ENCODE measurements around the gene ATG12.

DNA sequence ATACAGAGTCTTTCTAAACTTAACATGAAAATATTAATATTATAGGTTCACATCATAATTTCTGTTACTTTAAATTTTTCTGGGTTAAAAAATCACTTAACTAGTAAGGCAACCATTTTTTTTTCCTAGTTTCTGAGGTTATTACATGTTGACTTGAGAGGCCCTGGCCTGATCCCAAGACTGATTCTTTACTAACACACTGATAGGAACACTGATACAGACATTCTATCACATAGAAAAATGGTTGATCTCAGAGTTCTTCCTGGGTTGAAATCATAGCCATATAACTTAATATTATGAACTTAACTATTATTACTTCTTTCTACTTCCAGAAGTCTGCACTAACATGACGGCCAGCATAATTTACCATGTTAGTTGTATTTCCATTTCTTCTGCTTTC is 43.3 kb upstream of the ATG12 start:
- TF ChIP-seq NCOA1 (CRISPR knock-in tag; IDR thresholded peaks at IDR 0.05) (no peak), STAT5B (CRISPR knock-in tag; IDR thresholded peaks at IDR 0.05) (no peak), RAD21 (CRISPR knock-in tag; IDR thresholded peaks at IDR 0.05) (no peak), TBP (CRISPR knock-in tag; IDR thresholded peaks at IDR 0.05) (no peak), ZNF24 (IDR thresholded peaks at IDR 0.05) (no peak), ZSCAN20 (CRISPR knock-in tag; IDR thresholded peaks at IDR 0.05; ENCODE audit: borderline replicate concordance) (no peak)
- TF ChIP-seq, protein P1, sequence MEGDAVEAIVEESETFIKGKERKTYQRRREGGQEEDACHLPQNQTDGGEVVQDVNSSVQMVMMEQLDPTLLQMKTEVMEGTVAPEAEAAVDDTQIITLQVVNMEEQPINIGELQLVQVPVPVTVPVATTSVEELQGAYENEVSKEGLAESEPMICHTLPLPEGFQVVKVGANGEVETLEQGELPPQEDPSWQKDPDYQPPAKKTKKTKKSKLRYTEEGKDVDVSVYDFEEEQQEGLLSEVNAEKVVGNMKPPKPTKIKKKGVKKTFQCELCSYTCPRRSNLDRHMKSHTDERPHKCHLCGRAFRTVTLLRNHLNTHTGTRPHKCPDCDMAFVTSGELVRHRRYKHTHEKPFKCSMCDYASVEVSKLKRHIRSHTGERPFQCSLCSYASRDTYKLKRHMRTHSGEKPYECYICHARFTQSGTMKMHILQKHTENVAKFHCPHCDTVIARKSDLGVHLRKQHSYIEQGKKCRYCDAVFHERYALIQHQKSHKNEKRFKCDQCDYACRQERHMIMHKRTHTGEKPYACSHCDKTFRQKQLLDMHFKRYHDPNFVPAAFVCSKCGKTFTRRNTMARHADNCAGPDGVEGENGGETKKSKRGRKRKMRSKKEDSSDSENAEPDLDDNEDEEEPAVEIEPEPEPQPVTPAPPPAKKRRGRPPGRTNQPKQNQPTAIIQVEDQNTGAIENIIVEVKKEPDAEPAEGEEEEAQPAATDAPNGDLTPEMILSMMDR (CRISPR knock-in tag; IDR thresholded peaks at IDR 0.05): no peak
- TF ChIP-seq, protein P2, sequence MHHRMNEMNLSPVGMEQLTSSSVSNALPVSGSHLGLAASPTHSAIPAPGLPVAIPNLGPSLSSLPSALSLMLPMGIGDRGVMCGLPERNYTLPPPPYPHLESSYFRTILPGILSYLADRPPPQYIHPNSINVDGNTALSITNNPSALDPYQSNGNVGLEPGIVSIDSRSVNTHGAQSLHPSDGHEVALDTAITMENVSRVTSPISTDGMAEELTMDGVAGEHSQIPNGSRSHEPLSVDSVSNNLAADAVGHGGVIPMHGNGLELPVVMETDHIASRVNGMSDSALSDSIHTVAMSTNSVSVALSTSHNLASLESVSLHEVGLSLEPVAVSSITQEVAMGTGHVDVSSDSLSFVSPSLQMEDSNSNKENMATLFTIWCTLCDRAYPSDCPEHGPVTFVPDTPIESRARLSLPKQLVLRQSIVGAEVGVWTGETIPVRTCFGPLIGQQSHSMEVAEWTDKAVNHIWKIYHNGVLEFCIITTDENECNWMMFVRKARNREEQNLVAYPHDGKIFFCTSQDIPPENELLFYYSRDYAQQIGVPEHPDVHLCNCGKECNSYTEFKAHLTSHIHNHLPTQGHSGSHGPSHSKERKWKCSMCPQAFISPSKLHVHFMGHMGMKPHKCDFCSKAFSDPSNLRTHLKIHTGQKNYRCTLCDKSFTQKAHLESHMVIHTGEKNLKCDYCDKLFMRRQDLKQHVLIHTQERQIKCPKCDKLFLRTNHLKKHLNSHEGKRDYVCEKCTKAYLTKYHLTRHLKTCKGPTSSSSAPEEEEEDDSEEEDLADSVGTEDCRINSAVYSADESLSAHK (CRISPR knock-in tag; IDR thresholded peaks at IDR 0.05; ENCODE audit: borderline replicate concordance): no peak
- TF ChIP-seq, protein P3, sequence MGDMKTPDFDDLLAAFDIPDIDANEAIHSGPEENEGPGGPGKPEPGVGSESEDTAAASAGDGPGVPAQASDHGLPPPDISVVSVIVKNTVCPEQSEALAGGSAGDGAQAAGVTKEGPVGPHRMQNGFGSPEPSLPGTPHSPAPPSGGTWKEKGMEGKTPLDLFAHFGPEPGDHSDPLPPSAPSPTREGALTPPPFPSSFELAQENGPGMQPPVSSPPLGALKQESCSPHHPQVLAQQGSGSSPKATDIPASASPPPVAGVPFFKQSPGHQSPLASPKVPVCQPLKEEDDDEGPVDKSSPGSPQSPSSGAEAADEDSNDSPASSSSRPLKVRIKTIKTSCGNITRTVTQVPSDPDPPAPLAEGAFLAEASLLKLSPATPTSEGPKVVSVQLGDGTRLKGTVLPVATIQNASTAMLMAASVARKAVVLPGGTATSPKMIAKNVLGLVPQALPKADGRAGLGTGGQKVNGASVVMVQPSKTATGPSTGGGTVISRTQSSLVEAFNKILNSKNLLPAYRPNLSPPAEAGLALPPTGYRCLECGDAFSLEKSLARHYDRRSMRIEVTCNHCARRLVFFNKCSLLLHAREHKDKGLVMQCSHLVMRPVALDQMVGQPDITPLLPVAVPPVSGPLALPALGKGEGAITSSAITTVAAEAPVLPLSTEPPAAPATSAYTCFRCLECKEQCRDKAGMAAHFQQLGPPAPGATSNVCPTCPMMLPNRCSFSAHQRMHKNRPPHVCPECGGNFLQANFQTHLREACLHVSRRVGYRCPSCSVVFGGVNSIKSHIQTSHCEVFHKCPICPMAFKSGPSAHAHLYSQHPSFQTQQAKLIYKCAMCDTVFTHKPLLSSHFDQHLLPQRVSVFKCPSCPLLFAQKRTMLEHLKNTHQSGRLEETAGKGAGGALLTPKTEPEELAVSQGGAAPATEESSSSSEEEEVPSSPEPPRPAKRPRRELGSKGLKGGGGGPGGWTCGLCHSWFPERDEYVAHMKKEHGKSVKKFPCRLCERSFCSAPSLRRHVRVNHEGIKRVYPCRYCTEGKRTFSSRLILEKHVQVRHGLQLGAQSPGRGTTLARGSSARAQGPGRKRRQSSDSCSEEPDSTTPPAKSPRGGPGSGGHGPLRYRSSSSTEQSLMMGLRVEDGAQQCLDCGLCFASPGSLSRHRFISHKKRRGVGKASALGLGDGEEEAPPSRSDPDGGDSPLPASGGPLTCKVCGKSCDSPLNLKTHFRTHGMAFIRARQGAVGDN (CRISPR knock-in tag; IDR thresholded peaks at IDR 0.05): no peak

Data from HepG2 (cell line).